ENCODE measurements around the gene SF3B2.
"Not testable (repeated sequence)": the region's sequence is repeated elsewhere in the genome, so short reads cannot be mapped to it uniquely, and the experiment has no call there.

The SF3B2 gene

GRCh38 chr11:66114957-66115356, 62.8 kb downstream of the SF3B2 start:
- not testable (repeated sequence) for DNase-seq

GRCh38 chr11:66115638-66116301, 63.6 kb downstream of the SF3B2 start:
- DNase-seq: peak; percentile 13

GRCh38 chr11:66116576-66117361, 64.6 kb downstream of the SF3B2 start:
- DNase-seq: no peak

- no peak for DNase-seq
Measured at GRCh38 chr11:66118847-66119246, 66.7 kb downstream of the SF3B2 start.

Data from activated gamma-delta T cell treated with Interleukin-2 at 50 U/mL for 16 hours (primary cell).